Epithelial cell of proximal tubule (primary cell): ENCODE results near the gene B3GALT6. TPM values are rescaled to one million over a fixed set of nuclear protein-coding genes. Genes with fewer than 3 reads are reported as not detected.

Source experiments
- DNase-seq: peaks from one replicate; pipeline ENCODE4 v3.0.0-alpha.2; 2011; ENCODE audit warnings: low read depth
- H3K4me3 ChIP-seq: 2 replicates; pipeline ENCODE4 v1.5.1; 2011; ENCODE audit warnings: low read depth, mild to moderate bottlenecking, low read length
- CTCF ChIP-seq: conservative IDR thresholded peaks from 2 replicates; pipeline ENCODE4 v1.5.1; 2012; ENCODE audit warnings: low read depth, mild to moderate bottlenecking, low read length
- total RNA-seq: library from RNA; depleted of rRNA; stranded (reverse); fragments of >200 nt; gene quantifications from 2 replicates; pipeline ENCODE4 v1.2.3, GENCODE V29; 2015

Gene B3GALT6
- total RNA-seq, 1 donor from 2014 or later, result 36.6 TPM

GRCh38 chr1:1220197-1220596, 11.8 kb upstream of the B3GALT6 start:
- TF ChIP-seq CTCF, result no peak
- no peak for DNase-seq

GRCh38 chr1:1221887-1222574, 10.0 kb upstream of the B3GALT6 start:
- TF ChIP-seq CTCF, result no peak
- no peak for DNase-seq
- no peak overlapping the region for H3K4me3 ChIP-seq

More at GRCh38 chr1:1220197-1220596, 11.8 kb upstream of the B3GALT6 start:
- H3K4me3 ChIP-seq, result no peak overlapping the region

DNA sequence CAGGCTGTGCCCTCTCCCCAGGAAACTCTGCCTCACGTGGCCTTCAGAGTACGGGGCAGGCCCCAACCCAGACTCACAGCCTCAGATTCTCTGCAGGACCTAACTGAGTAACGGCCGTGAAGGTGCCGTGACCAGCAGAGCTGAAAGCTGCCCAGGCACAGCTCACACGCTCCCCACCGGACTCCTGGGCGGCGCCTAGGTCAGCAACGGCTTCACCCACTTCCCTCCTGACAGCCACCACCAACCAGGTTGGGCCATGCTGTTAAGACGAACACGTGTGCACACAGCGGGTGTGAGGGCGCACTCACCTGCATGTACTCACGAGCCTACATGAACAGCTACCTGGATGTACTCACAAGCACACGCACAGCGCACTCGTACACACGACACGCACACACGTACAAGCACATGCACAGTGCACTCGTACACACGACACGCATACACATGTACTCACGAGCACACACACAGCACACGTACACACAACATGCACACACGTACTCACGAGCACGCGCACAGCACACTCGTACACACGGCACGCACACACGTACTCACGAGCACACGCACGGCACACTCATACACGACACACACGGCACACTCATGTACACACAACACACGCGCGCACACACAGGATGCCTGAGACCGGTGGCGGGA, 9.3 kb upstream of the B3GALT6 start:
- TF ChIP-seq CTCF, result no peak
- no peak overlapping the region for H3K4me3 ChIP-seq
- DNase-seq, result no peak

GRCh38 chr1:1223321-1223720, 8.7 kb upstream of the B3GALT6 start:
- H3K4me3 ChIP-seq, result no peak overlapping the region
- TF ChIP-seq CTCF, result no peak
- no peak for DNase-seq

DNA sequence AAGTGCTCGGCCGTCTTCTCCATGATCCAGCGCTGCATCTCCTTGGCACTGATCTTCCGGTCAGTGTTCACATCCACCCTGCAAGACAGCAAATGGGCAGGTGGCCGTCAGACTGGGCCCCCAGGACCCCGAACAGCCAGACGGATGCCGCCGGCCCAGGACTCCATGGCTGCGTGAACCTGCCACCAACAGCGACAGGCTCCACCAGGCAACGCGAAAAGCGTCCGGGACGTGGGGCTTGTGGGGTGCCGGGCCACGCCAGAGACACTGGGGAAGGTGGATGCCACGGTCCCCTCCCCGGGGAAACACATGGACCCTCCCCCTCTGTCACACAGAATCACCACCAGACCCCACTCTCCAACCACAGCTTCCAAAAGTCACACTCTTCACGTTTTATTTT, 8.1 kb upstream of the B3GALT6 start:
- no peak for TF ChIP-seq CTCF
- H3K4me3 ChIP-seq, result no peak overlapping the region
- DNase-seq, result no peak

- H3K4me3 ChIP-seq, result no peak overlapping the region
- TF ChIP-seq CTCF, result no peak
- DNase-seq, result no peak
Observed at GRCh38 chr1:1225238-1225845, 6.7 kb upstream of the B3GALT6 start.

- TF ChIP-seq CTCF, result no peak
- DNase-seq, result no peak
- H3K4me3 ChIP-seq, result no peak overlapping the region
Observed at GRCh38 chr1:1225913-1226312, 6.1 kb upstream of the B3GALT6 start.
